Caco-2 (cell line): ENCODE measurements around the gene SCYGR6. TPM values are rescaled to one million over a fixed set of nuclear protein-coding genes. Genes with fewer than 3 reads are reported as not detected.
A peak's percentile ranks its signal among the peaks of the same experiment; 100 is the strongest.

ENCODE experiments used
- BruUV-seq: library from RNA; stranded (reverse); fragments of 400-500 nt; replicated peaks from 2 replicates; lab custom pipeline; 2021; lab: Mats Ljungman, UMichigan
- CTCF ChIA-PET: fragments of 300-600 bp; sonication (Branson Sonifier 250); formaldehyde crosslinking; loops from one replicate; lab custom pipeline; 2022; ENCODE audit warnings: antibody characterized with exemption; lab: Charles Lee
- POLR2A ChIA-PET: fragments of 300-600 bp; sonication (Branson Sonifier 250); formaldehyde crosslinking; loops from one replicate; lab custom pipeline; 2022; ENCODE audit warnings: antibody characterized with exemption; lab: Charles Lee
- DNase-seq, 2 experiments: peaks; one replicate each; pipeline versions ENCODE4 v3.0.0 to v3.0.0-alpha.2; 2020 to 2022
- H3K27me3 ChIP-seq: replicated peaks from 2 replicates; pipeline ENCODE4 v1.6.0; 2011; ENCODE audit warnings: low read length; ENCODE audit not compliant: control insufficient read depth, insufficient read depth
- H3K36me3 ChIP-seq: 2 replicates; pipeline ENCODE4 v1.5.1; 2011; ENCODE audit warnings: low read length; ENCODE audit not compliant: control insufficient read depth, insufficient read depth
- H3K4me1 ChIP-seq: fragments of 250-450 bp; sonication (Bioruptor Pico); 2 replicates; pipeline ENCODE4 v1.5.1; 2020; ENCODE audit warnings: mild to moderate bottlenecking
- H3K4me3 ChIP-seq: 2 replicates; pipeline ENCODE4 v1.5.1; 2011; ENCODE audit warnings: low read depth, mild to moderate bottlenecking, control low read depth, low read length
- H3K9me3 ChIP-seq: fragments of 250-450 bp; sonication (Bioruptor Pico); 2 replicates; pipeline ENCODE4 v1.5.1; 2020; ENCODE audit warnings: mild to moderate bottlenecking, moderate library complexity
- H3K27ac Mint-ChIP-seq: one replicate; pipeline ENCODE4 v1.8.0; 2022; ENCODE audit warnings: mixed read lengths; ENCODE audit not compliant: unreplicated experiment
- H3K27me3 Mint-ChIP-seq: one replicate; pipeline ENCODE4 v1.8.0; 2022; ENCODE audit warnings: mixed read lengths; ENCODE audit not compliant: insufficient read depth, unreplicated experiment
- H3K36me3 Mint-ChIP-seq: one replicate; pipeline ENCODE4 v1.8.0; 2022; ENCODE audit warnings: mild to moderate bottlenecking, mixed read lengths; ENCODE audit not compliant: insufficient read depth, unreplicated experiment
- H3K4me1 Mint-ChIP-seq: one replicate; pipeline ENCODE4 v1.8.0; 2022; ENCODE audit warnings: low read depth, mixed read lengths; ENCODE audit not compliant: unreplicated experiment
- H3K4me3 Mint-ChIP-seq: one replicate; pipeline ENCODE4 v1.8.0; 2022; ENCODE audit warnings: mild to moderate bottlenecking, moderate library complexity, mixed read lengths; ENCODE audit not compliant: unreplicated experiment
- H3K9me3 Mint-ChIP-seq: one replicate; pipeline ENCODE4 v1.8.0; 2022; ENCODE audit warnings: mixed read lengths; ENCODE audit not compliant: unreplicated experiment
- CTCF ChIP-seq, 2 experiments: fragments of 200-600 bp in 1 of 2; IDR thresholded peaks; 1 replicate in 1 of 2; 2 replicates in 1 of 2; pipeline versions ENCODE4 v1.5.1 to v1.8.0; 2011 to 2022; ENCODE audit warnings: antibody characterized with exemption in 1 of 2, control low read depth in 1 of 2, inconsistent platforms in 1 of 2, low read depth in 1 of 2, low read length in 1 of 2, mild to moderate bottlenecking in 1 of 2, moderate library complexity in 1 of 2; ENCODE audit not compliant: insufficient read depth in 1 of 2, severe bottlenecking in 1 of 2, unreplicated experiment in 1 of 2
- intact Hi-C: fragments of 100-400 bp; cut with micrococcal nuclease; formaldehyde crosslinking; loops from one replicate; pipeline ENCODE4 v1.10.0; 2022; ENCODE audit not compliant: unreplicated experiment
- total RNA-seq: library from RNA; stranded (reverse); gene quantifications from 2 replicates; pipeline ENCODE4 v1.2.3, GENCODE V29; 2022

The SCYGR6 gene
- total RNA-seq, 1 experiment from 2014 or later = not detected

- Mint-ChIP-seq H3K4me3 (no peak overlapping the region), H3K36me3 (peaks cover 26% of the 10 kb centered on the region), H3K4me1 (peaks cover 20% of the 10 kb centered on the region), H3K27me3 (no peaks in the 10 kb centered on the region), H3K27ac (peak overlapping the region; percentile 69), H3K9me3 (no peaks in the 10 kb centered on the region)
- Histone ChIP-seq H3K4me3 (no peak overlapping the region), H3K27me3 (no peaks in the 10 kb centered on the region), H3K9me3 (no peaks in the 10 kb centered on the region), H3K4me1 (peaks cover 37% of the 10 kb centered on the region), H3K36me3 (no peaks in the 10 kb centered on the region)
- CTCF ChIA-PET = no interaction called here
- TF ChIP-seq CTCF (IDR thresholded peaks at IDR 0.05; ENCODE audit: insufficient read depth in 1 of 2, low read depth in 1 of 2, low read length in 1 of 2, severe bottlenecking in 1 of 2, unreplicated experiment in 1 of 2) = no peak
- POLR2A ChIA-PET = no interaction called here
- DNase-seq = no peak
- intact Hi-C loops = no loop called here
- BruUV-seq = no TSS peak
Measured at GRCh38 chr2:227719641-227720040, 4.9 kb downstream of the SCYGR6 start.

GRCh38 chr2:227717687-227718567 lies 6.6 kb downstream of the SCYGR6 start, which contains the start of gene SLC19A3:
Gene SLC19A3, minus strand, starts transcription at chr2:227718028. Its CDS starts 15,710 bp downstream, at chr2:227702318.
- H3K4me1 ChIP-seq = peaks cover 34% of the 10 kb centered on the region
- no peaks in the 10 kb centered on the region for H3K27me3 ChIP-seq
- Mint-ChIP-seq H3K9me3 (no peaks in the 10 kb centered on the region), H3K4me1 (peaks cover 20% of the 10 kb centered on the region), H3K27me3 (no peaks in the 10 kb centered on the region), H3K36me3 (peaks cover 40% of the 10 kb centered on the region), H3K4me3 (peak within 1 kb of the TSS; percentile 74), H3K27ac (peak within 1 kb of the TSS; percentile 59)
- H3K9me3 ChIP-seq = no peaks in the 10 kb centered on the region
- BruUV-seq = TSS peak; percentile 88
- no peak for TF ChIP-seq CTCF (IDR thresholded peaks at IDR 0.05; ENCODE audit: insufficient read depth in 1 of 2, low read depth in 1 of 2, low read length in 1 of 2, severe bottlenecking in 1 of 2, unreplicated experiment in 1 of 2)
- ChIA-PET POLR2A (interaction anchor here (0.6 to 1.0 kb wide), 2 partner anchors 16 to 44 kb away, joined by 3 to 4 read pairs; no protein-coding TSS in a partner anchor), CTCF (interaction anchor here (1.1 kb wide), 1 partner anchor 48 kb away, joined by 3 read pairs; no protein-coding TSS in a partner anchor)
- no peaks in the 10 kb centered on the region for H3K36me3 ChIP-seq
- peak; percentile 87 to 90 for DNase-seq
- intact Hi-C loops = loop anchor here (1.0 to 2.0 kb wide), 2 partner anchors 15 to 21 kb away; no protein-coding TSS in a partner anchor
- peak within 1 kb of the TSS; percentile 43 for H3K4me3 ChIP-seq

GRCh38 chr2:227716501-227716900 lies 8.1 kb downstream of the SCYGR6 start:
- intact Hi-C loops = loop anchor here (2.0 kb wide), 1 partner anchor 22 kb away; no protein-coding TSS in a partner anchor
- Histone ChIP-seq H3K36me3 (no peaks in the 10 kb centered on the region), H3K27me3 (no peaks in the 10 kb centered on the region), H3K4me3 (peak overlapping the region; percentile 43), H3K9me3 (no peaks in the 10 kb centered on the region), H3K4me1 (peaks cover 24% of the 10 kb centered on the region)
- Mint-ChIP-seq H3K9me3 (no peaks in the 10 kb centered on the region), H3K27me3 (no peaks in the 10 kb centered on the region), H3K4me1 (peaks cover 7% of the 10 kb centered on the region), H3K27ac (peak overlapping the region; percentile 74), H3K36me3 (peaks cover 45% of the 10 kb centered on the region), H3K4me3 (peak overlapping the region; percentile 74)
- DNase-seq = no peak
- no peak for TF ChIP-seq CTCF (IDR thresholded peaks at IDR 0.05; ENCODE audit: insufficient read depth in 1 of 2, low read depth in 1 of 2, low read length in 1 of 2, severe bottlenecking in 1 of 2, unreplicated experiment in 1 of 2)
- ChIA-PET POLR2A (no interaction called here), CTCF (no interaction called here)
- BruUV-seq = no TSS peak
